NCI-H446 (cell line): Measurements from ENCODE around the gene TXNIP.

Experiments used
- DNase-seq, 2 experiments: peaks; one replicate each; lab custom pipeline; 2025; lab: John Stamatoyannopoulos, UW

Gene TXNIP

DNA sequence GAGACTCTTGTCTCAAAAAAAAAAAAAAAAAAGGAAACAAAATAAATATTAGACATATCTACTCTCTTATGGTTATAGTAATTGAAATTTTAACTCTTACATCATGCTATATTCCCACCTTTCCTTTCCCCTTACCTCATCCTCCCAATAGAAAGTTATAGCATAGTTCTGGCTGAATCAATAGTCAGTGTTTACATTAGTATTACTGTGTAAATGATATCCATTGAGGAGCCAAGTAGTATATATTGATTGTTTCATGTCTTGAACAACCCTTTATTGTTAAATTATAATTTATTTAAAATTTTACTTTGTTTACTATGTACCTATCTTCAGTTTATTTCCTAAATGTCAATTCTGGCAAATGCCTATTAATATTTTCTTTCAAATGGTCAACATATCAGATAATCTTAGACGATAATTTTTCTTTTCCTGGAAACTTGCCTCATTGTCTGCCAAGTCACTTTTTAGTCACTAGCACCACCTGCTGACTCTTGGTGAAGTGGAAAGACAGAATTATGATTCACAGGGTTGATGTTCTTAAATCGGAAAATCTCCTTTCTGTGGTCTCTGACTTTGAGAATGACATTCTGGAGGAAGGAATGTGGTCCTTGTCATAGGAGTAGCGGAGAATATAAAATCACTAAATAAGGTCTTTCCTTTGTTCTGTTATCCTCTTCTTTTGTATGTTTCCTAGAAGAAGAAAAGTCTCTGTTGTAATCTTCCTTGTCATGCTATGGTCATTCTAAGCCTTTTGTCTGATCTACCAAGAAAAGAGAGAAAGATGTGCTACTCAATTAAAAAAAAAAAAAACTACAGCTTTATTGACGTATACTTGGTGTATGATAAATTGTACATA, 16.6 kb upstream of the TXNIP start:
- peak; percentile 62 to 78 for DNase-seq

- no peak for DNase-seq
Observed at GRCh38 chr1:146010126-146010738, 13.9 kb upstream of the TXNIP start.

GRCh38 chr1:146007489-146008133, 11.2 kb upstream of the TXNIP start:
- DNase-seq: no peak

DNA sequence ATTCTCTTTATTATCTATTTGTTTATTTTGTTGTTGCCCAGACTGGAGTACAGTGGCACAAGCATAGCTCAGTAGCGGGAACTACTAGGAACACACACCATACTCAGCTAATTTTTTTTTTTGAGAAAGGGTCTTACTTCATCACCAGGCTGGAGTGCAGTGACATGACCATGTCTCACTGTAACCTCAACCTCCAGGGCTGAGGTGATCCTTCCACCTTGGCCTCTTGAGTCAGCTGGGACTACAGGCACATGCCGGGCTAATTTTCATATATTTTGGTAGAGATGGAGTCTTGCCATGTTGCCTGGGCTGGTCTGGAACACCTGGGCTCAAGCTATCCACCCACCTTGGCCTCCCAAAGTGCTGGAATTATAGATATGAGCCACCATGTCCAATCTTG, 5.3 kb upstream of the TXNIP start:
- no peak for DNase-seq

DNA sequence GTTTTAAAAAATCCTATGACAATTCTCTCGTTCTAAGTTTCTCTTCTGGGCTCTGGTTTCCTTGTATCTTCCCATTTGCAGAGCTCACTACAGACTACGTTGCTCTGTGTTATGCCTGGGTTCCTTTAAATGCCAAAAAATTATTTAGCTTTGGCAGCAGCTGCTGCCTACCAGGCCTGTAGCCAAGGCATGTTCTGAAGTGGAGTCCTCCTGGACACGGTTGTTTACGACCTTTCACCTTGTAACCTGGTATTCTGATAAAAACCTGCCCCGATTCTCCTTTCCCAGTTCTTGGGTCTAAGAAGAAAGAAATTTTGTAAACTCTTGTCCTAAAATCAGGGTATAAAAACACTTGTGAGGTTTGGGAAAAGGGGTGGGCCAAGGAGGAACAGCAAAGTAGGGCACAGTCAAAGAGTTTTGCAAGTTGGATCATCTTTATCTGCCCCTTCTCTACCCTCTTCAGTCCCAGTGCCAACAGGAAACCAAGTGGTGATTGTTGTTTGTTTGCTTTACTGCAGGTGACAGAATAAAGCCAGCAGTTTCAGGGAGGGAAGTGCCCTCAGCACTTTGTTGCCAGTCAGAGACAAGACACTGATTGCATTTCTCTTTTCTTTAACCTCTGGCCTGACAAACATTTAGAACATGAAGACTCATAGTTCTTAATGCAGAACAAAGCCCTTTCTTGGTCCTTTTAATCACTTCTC, 3.1 kb upstream of the TXNIP start:
- peak; percentile 38 to 67 for DNase-seq

DNA sequence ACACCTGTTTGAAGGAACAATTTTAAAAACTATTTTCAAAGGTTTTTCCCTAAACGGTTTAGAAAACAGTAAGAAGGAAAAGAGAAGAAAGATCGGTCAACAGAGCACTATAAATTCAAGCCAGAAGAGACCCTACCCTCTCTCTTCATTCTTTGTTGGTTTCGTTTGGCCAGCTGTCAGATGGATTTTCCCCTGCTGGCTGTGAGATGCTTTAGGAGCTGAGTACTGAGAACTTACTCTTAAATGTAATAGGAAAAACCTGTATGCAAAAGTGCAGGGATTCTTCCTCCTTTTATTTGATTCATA, 1.3 kb upstream of the TXNIP start:
- DNase-seq: peak in 1 of 2 experiments; percentile 34

DNA sequence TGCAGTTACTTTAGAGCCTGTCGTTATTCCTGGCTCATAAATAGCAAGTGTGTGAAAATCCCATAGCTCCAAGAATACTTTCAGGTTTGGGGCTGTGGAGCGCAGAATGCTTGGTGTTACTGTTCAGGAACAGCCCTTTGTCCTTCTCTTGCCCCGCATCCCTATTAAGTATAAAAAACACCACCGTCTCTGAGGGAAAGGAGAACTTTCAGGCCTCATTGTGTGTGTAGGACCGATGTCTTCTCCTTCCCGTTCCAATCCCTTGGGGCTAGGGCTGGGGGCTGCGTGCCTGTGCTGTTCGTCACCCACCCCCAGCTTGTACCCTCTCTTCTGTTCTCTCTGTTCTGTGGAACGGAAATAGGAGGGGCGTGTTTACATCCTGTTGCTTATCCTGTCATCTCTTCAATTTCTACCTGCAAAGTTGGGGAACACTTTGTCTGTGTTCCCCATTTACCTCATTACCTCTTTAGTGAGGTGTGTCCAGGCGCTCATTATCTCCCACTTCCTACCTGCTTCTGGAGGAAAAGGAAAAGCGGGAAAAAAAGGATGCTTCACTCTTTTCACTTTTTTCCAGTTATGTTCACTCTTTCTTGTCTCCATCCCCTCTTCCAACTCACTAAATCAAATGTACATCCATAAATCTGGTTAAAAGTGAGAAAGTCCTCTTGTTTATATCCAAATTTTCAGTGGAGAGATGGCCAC, 788 bp upstream of the TXNIP start:
- no peak for DNase-seq

DNA sequence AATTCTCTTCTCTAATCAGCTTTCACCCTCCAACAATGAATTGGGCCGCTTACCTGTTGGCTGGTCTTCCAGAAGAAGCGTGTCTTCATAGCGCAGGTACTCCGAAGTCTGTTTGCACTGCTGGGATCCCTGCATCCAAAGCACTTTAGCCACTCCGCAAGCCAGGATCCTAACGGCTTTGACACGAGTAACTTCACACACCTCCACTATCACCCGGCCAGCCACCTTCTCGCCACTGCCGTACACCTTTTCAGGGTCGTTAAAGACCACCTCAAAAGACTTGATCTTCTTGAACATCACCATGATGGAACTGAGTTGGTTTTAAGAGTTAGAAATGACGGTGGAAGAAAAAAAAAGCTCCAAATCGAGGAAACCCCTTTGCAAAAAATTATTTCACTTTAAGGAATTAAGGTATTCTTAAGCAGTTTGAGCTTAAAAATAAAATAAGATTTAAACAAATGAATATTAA, 381 bp downstream of the TXNIP start:
- DNase-seq: no peak

- no peak for DNase-seq
Observed at GRCh38 chr1:145995148-145995881, 1.1 kb downstream of the TXNIP start.

DNA sequence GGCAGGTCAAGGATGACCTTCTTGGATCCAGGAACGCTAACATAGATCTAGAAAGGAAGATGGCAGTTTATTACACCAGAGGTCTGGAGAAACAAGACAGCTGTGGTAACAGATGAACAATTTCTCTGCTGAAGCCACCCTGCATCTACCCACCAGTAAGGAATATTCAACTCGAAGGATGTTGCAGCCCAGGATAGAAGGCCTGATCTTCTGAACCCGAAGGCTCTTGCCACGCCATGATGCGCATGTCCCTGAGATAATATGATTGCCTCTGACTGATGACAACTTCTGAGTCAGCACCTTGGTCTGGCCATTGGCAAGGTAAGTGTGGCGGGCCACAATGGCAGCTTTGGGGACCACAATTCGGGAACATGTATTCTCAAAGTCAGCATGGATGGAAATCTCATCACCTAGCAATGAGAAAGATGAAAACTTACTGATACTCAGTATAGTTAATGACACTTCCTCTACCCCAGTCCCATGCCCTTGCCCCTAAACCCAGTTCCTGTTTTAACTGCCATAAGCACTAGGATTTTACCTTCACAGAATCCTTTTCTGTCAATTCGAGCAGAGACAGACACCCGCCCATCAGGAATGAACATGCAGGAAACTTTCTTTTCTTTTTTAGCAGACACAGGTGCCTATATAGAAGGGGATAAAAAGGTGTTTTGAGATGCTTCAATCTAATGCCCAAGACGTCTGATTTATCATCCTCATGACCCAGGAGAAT, 1.8 kb downstream of the TXNIP start:
- no peak for DNase-seq

- no peak for DNase-seq
Observed at GRCh38 chr1:145993618-145994390, 2.6 kb downstream of the TXNIP start.

DNA sequence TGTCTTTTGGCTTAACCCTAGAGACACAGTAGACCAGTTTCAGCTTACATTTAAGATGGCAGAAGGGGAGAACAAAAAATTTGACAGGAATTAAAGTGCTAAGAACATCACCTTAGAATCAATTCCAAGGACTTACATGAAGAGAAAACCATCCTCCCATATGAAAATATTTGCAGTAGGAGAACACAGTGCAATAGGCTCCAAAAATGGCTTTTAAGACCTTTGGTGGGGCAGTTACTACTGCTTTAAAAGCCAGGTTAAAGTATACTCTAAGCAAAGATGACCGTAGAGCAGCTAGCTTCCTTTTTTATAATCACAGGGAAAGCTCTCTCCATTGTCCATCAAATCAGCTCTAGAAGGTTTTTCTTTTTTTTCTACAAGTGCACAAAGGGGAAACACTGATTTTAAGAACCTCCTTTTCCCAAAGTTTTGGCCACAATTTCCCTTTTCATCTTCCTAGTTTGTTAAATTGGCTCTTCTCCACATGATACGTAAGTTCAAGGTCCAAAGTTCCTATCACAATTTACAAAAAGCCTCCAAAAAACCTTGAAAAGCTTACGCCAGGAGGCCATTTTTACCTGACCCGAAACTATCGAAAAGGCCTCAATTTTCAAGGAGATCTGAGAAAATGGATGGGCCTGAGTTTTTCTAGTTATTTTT, 3.3 kb downstream of the TXNIP start:
- no peak for DNase-seq

DNA sequence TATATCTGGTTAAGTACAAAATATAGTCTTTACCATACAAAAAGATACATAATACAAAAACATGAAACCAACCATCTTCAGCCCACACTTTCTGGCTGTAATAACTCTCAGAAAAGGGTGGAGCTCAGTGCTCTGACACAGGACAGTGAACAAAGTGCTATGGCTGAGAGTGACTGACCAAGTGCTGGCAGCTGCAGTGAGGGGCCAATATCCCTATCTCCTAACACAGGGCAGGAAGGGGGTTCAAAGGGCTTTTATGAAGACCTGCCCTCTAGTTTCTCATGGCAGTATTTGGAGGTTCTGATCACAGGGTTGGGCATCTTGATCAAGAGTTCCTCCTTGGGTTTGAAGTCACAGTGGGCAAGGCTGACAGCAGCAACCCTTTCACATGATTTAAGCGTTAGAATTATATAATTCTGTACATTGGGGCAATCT, 3.9 kb downstream of the TXNIP start:
- no peak for DNase-seq

DNA sequence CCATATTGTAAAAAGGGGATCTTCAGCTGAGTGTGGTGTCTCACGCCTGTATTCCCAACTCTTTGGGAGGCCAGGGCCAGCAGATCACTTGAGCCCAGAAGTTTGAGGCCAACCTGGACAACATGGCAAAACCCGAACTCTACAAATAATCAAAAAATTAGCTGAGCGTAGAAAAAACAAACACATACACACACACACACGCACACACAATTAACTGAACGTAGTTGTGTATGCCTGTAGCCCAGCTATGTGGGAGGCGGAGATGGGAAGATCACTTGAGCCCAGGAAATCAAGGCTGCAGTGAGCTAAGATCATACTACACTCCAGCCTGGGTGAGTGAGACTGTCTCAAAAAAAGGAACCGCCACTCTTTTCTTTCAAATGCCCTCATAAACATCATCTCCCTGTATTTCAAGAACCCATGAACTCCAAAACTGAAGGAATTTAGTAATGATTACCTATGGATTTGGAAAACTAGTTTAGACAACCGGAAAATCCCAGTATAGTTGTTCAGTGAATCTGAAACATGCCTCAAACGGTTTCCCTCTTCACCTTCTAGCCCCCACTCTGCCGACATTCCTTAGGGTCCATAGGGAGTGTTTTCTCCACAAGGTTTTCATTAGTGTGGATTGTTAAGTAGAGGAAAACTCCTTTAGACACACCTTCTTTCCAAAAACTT, 4.5 kb downstream of the TXNIP start:
- no peak for DNase-seq

DNA sequence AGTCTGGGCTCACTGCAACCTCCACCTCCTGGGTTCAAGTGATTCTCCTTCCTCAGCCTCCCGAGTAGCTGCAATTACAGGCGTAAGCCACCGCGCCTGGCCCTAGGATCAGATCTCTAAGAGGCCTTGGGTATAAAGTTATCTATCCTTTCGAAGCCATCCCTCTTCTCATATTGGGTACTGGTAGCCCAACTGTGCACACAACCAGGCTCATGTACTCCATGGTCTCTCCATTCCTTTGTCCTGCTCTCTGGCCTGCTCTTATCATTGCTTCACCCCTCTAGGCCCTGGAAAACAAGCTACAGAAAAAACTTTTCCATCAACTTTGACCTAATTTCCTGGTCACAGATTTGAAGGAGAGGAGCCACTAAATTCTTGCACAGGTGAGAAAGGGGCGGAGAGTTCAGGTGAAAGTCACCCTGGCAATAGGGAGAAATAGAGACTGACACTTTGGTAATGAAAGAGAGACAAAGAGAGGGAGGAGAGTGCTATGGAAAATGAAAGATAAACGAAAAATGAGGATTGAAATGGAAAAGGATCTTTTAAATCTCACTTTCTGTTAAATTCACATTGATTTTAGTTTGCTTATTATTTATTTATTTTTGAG, 6.0 kb downstream of the TXNIP start:
- DNase-seq: no peak

GRCh38 chr1:145988773-145989172, 7.6 kb downstream of the TXNIP start:
- DNase-seq: no peak

DNA sequence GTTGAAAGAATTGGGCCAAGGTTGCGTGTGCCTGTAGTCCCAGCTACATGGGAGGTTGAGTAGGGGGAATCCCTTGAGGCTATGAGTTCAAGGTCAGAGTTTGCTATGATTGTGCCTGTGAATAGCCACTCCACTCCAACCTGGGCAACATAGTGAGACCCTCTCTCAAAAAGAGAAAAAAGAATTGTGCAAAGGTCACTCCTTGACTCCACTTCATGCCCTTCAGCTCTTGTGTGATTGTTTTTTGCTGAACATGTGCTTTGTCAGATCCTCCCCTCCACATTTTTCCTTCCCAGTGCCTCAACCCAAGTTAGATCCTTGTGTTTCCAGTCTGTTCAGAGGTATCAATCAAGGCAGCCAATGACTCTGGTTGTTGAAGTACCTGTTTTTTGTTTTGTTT, 8.5 kb downstream of the TXNIP start:
- no peak for DNase-seq

- no peak for DNase-seq
Observed at GRCh38 chr1:145986551-145986950, 9.8 kb downstream of the TXNIP start.
